ENCODE measurements around the gene ATPAF2. TPM values are rescaled to one million over a fixed set of nuclear protein-coding genes. Genes with fewer than 3 reads are reported as not detected.

The ATPAF2 gene
- total and polyA plus RNA-seq, 8 donors: 5.4 to 250 (median 19.1) TPM

DNA sequence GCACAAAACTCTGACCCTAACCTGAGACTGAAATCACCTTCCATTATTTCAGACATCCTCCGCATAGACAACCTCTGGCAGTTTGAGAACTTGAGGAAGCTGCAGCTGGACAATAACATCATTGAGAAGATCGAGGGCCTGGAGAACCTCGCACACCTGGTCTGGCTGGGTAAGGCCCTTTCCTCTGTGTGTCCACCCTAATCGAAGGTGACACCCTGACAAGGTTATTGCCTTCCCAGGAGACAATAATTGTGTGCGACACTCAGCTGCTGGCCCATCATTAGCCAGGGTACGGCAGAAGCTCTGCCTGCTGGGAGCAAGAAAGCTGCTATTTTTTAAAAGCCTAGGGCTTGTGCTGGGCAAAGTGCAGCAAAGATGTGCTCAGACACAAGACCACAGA lies 55.2 kb downstream of the ATPAF2 start:
- DNase-seq: no peak
- H3K27me3 ChIP-seq: no peaks in the 10 kb centered on the region
- no peak for TF ChIP-seq POLR2A (IDR thresholded peaks at IDR 0.05)
- no peak for TF ChIP-seq POLR2AphosphoS5 (IDR thresholded peaks at IDR 0.05)
- H3K4me3 ChIP-seq: no peak overlapping the region
- no peaks in the 10 kb centered on the region for H3K9me3 ChIP-seq
- peaks cover 0 to 14% (median 0%) of the 10 kb centered on the region in 4 donors for H3K36me3 ChIP-seq
- 85 to 91% (median 89%) methylated on average over 6 of the region's 6 CpGs for WGBS, 5 donors
- intact Hi-C loops (cut with DNase I; ENCODE audit: low total_unique reads): no loop called here
- peak overlapping the region; percentile 60 to 82 (median 74) for H3K27ac ChIP-seq
- peaks cover 0 to 9% (median 3%) of the 10 kb centered on the region in 4 donors for H3K4me1 ChIP-seq

DNA sequence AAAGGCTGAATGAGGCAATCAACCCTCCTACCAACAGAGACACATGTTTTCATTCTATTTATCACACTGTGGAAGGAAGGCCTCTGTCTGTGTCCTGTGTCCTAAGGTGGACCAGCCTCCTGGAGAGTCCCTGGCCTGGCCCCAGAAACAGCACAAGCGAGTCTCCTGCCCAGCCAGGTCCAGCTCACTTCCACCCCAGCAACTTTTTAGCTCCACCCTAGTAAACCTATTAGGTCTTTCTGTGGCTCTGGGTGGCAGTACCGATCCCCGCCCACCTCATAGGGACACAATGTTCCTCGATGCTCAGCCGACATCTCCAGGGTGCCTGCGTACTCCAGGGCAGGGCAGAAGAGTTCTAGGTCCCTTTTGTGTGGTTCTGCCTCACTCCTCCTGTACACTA lies 55.6 kb downstream of the ATPAF2 start:
- Histone ChIP-seq H3K9me3 (no peaks in the 10 kb centered on the region), H3K27me3 (no peaks in the 10 kb centered on the region), H3K4me3 (no peak overlapping the region), H3K36me3 (peaks cover 0 to 13% (median 0%) of the 10 kb centered on the region in 4 donors), H3K27ac (peak overlapping the region; percentile 60 to 82 (median 74)), H3K4me1 (peaks cover 0 to 9% (median 3%) of the 10 kb centered on the region in 4 donors)
- intact Hi-C loops (cut with DNase I; ENCODE audit: low total_unique reads): no loop called here
- WGBS, 5 donors: 38 to 59% (median 56%) methylated on average over 6 of the region's 6 CpGs
- peak; percentile 58 to 83 for DNase-seq
- TF ChIP-seq EP300 (IDR thresholded peaks at IDR 0.05) (no peak), POLR2AphosphoS5 (IDR thresholded peaks at IDR 0.05) (peak in 2 of 3 donors; percentile 57 to 73), CTCF (IDR thresholded peaks at IDR 0.05) (no peak)

DNA sequence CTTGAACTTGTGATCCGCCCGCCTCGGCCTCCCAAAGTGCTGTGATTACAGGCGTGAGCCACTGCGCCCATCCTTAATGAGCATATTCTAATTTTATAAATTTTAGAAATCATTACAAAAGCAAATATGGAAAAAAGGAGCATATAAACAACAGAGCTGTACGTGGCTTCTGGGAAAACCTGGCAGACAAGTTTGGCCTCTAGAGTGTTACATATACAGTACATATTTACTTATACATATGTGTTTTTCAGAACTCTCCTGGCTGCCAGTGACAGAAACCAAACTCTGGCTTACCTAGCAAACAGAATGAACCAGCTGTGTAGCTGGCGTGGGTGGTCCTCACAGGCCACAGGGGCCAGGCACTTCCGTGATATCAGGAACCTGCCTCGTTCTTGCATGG lies 56.2 kb downstream of the ATPAF2 start:
- peaks cover 0 to 11% (median 0%) of the 10 kb centered on the region in 4 donors for H3K36me3 ChIP-seq
- peaks cover 0 to 9% (median 3%) of the 10 kb centered on the region in 4 donors for H3K4me1 ChIP-seq
- peak; percentile 51 to 85 for DNase-seq
- H3K27ac ChIP-seq: peak overlapping the region; percentile 60 to 82 (median 74)
- intact Hi-C loops (cut with DNase I; ENCODE audit: low total_unique reads): no loop called here
- no peaks in the 10 kb centered on the region for H3K27me3 ChIP-seq
- 59 to 80% (median 73%) methylated on average over 9 of the region's 9 CpGs for WGBS, 5 donors
- no peak overlapping the region for H3K4me3 ChIP-seq
- no peaks in the 10 kb centered on the region for H3K9me3 ChIP-seq
- TF ChIP-seq CTCF (IDR thresholded peaks at IDR 0.05) (no peak), POLR2AphosphoS5 (IDR thresholded peaks at IDR 0.05) (no peak), EP300 (IDR thresholded peaks at IDR 0.05) (no peak), POLR2A (IDR thresholded peaks at IDR 0.05) (no peak)

- Histone ChIP-seq H3K27ac (no peak overlapping the region), H3K4me3 (no peak overlapping the region), H3K9me3 (no peaks in the 10 kb centered on the region), H3K36me3 (peaks cover 0 to 7% (median 0%) of the 10 kb centered on the region in 4 donors), H3K27me3 (no peaks in the 10 kb centered on the region), H3K4me1 (peaks cover 0 to 9% (median 3%) of the 10 kb centered on the region in 4 donors)
- intact Hi-C loops (cut with DNase I; ENCODE audit: low total_unique reads): no loop called here
- no peak for TF ChIP-seq EP300 (IDR thresholded peaks at IDR 0.05)
- TF ChIP-seq POLR2A (IDR thresholded peaks at IDR 0.05): no peak
- TF ChIP-seq POLR2AphosphoS5 (IDR thresholded peaks at IDR 0.05): no peak
- TF ChIP-seq CTCF (IDR thresholded peaks at IDR 0.05): no peak
- no peak for DNase-seq
- 73 to 90% (median 82%) methylated on average over 9 of the region's 9 CpGs for WGBS, 5 donors
Measured at GRCh38 chr17:17981330-17981729, 57.6 kb downstream of the ATPAF2 start.

DNA sequence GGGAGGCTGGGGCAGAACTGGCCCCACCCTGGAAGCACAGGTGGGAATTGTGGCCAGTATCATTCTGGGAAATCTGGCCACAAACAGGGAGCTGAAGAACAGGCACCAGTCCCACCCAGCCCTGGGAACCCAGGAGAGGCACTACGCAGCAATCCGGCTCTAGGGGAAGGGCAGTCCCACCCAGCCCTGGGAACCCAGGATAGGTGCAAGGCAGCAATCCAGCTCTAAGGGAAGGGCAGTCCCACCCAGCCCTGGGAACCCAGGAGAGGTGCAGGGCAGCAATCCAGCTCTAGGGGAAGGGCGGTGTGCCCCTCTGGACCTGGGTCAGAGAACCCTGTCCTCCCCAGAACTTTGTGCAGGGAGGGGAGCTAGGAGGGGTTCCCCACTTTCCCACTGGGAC lies 59.2 kb downstream of the ATPAF2 start:
- peaks cover 0 to 9% (median 3%) of the 10 kb centered on the region in 4 donors for H3K4me1 ChIP-seq
- TF ChIP-seq POLR2A (IDR thresholded peaks at IDR 0.05) (no peak), EP300 (IDR thresholded peaks at IDR 0.05) (no peak), POLR2AphosphoS5 (IDR thresholded peaks at IDR 0.05) (no peak), CTCF (IDR thresholded peaks at IDR 0.05) (no peak)
- DNase-seq: no peak
- no peak overlapping the region for H3K4me3 ChIP-seq
- H3K27me3 ChIP-seq: no peaks in the 10 kb centered on the region
- H3K9me3 ChIP-seq: no peaks in the 10 kb centered on the region
- 61 to 88% (median 69%) methylated on average over 3 of the region's 3 CpGs for WGBS, 5 donors
- peaks cover 0 to 7% (median 0%) of the 10 kb centered on the region in 4 donors for H3K36me3 ChIP-seq
- no peak overlapping the region for H3K27ac ChIP-seq
- intact Hi-C loops (cut with DNase I; ENCODE audit: low total_unique reads): no loop called here
